SK-N-SH treated with all-trans-retinoic acid at 6 μM for 48 hours (cell line): ENCODE measurements around the gene NEK7.

Experiments
- ATAC-seq: fragments of 200-7000 bp; cut with Tn5 transposase; 3 replicates; pipeline ENCODE4 v1.9.1; 2020; ENCODE audit warnings: mild to moderate bottlenecking, moderate library complexity
- ARNTL ChIP-seq: fragments of 450-650 bp; formaldehyde crosslinking; IDR thresholded peaks from 2 replicates; pipeline ENCODE4 v1.5.0; 2020; ENCODE audit warnings: low read depth, mild to moderate bottlenecking, moderate library complexity, borderline replicate concordance
- BACH2 ChIP-seq: fragments of 250-450 bp; sonication (Bioruptor Pico); IDR thresholded peaks from 2 replicates; pipeline ENCODE4 v1.9.0; 2021; ENCODE audit warnings: mild to moderate bottlenecking, borderline replicate concordance
- CSDC2 ChIP-seq: fragments of 250-450 bp; sonication (Bioruptor Pico); IDR thresholded peaks from 2 replicates; pipeline ENCODE4 v1.5.0; 2020; ENCODE audit warnings: mild to moderate bottlenecking, moderate library complexity
- CSRNP3 ChIP-seq: fragments of 250-450 bp; sonication (Bioruptor Pico); IDR thresholded peaks from 2 replicates; pipeline ENCODE4 v1.5.1; 2021; ENCODE audit warnings: mild to moderate bottlenecking, moderate library complexity
- GLIS3 ChIP-seq: fragments of 250-450 bp; sonication (Bioruptor Pico); IDR thresholded peaks from 2 replicates; pipeline ENCODE4 v1.5.0; 2020; ENCODE audit warnings: mild to moderate bottlenecking, moderate library complexity
- ISL1 ChIP-seq: fragments of 250-450 bp; sonication (Bioruptor Pico); IDR thresholded peaks from 2 replicates; pipeline ENCODE4 v2.1.2; 2022; ENCODE audit warnings: mild to moderate bottlenecking, moderate library complexity
- PATZ1 ChIP-seq: fragments of 250-450 bp; sonication (Bioruptor Pico); IDR thresholded peaks from 2 replicates; pipeline ENCODE4 v1.8.0; 2020; ENCODE audit warnings: mild to moderate bottlenecking, moderate library complexity, borderline replicate concordance
- POU6F1 ChIP-seq: fragments of 250-450 bp; sonication (Bioruptor Pico); IDR thresholded peaks from 2 replicates; pipeline ENCODE4 v1.8.0; 2021; ENCODE audit warnings: low read depth, mild to moderate bottlenecking, moderate library complexity, borderline replicate concordance
- PPARA ChIP-seq: fragments of 250-450 bp; sonication (Bioruptor Pico); IDR thresholded peaks from 2 replicates; pipeline ENCODE4 v1.5.0; 2020; ENCODE audit warnings: mild to moderate bottlenecking, borderline replicate concordance
- RARB ChIP-seq: fragments of 250-450 bp; sonication (Bioruptor Pico); IDR thresholded peaks from 2 replicates; pipeline ENCODE4 v1.8.0; 2021; ENCODE audit warnings: mild to moderate bottlenecking, moderate library complexity
- SNAI2 ChIP-seq: fragments of 250-450 bp; sonication (Bioruptor Pico); IDR thresholded peaks from 2 replicates; pipeline ENCODE4 v1.5.0; 2020; ENCODE audit warnings: mild to moderate bottlenecking, moderate library complexity
- TCF4 ChIP-seq: fragments of 250-450 bp; sonication (Bioruptor Pico); IDR thresholded peaks from 2 replicates; pipeline ENCODE4 v1.8.0; 2021; ENCODE audit warnings: mild to moderate bottlenecking, moderate library complexity, borderline replicate concordance
- TOX ChIP-seq: fragments of 250-450 bp; sonication (Bioruptor Pico); IDR thresholded peaks from 2 replicates; pipeline ENCODE4 v1.8.0; 2021; ENCODE audit warnings: mild to moderate bottlenecking, moderate library complexity, borderline replicate concordance
- TSHZ2 ChIP-seq: fragments of 250-450 bp; sonication (Bioruptor Pico); IDR thresholded peaks from 2 replicates; pipeline ENCODE4 v1.5.0; 2020; ENCODE audit warnings: mild to moderate bottlenecking, moderate library complexity
- ZC3H10 ChIP-seq: fragments of 250-450 bp; sonication (Bioruptor Pico); IDR thresholded peaks from 2 replicates; pipeline ENCODE4 v1.5.1; 2021; ENCODE audit warnings: mild to moderate bottlenecking, moderate library complexity
- ZFP3 ChIP-seq: fragments of 250-450 bp; sonication (Bioruptor Pico); IDR thresholded peaks from 2 replicates; pipeline ENCODE4 v1.5.0; 2020; ENCODE audit warnings: mild to moderate bottlenecking, moderate library complexity
- ZFP30 ChIP-seq: fragments of 450-650 bp; formaldehyde crosslinking; IDR thresholded peaks from 2 replicates; pipeline ENCODE4 v1.5.0; 2022; ENCODE audit warnings: mild to moderate bottlenecking, moderate library complexity
- ZNF565 ChIP-seq: fragments of 450-650 bp; formaldehyde crosslinking; conservative IDR thresholded peaks from 2 replicates; pipeline ENCODE4 v1.5.0; 2020; ENCODE audit warnings: low read depth, mild to moderate bottlenecking, moderate library complexity
- ZNF70 ChIP-seq: fragments of 450-650 bp; formaldehyde crosslinking; IDR thresholded peaks from 2 replicates; pipeline ENCODE4 v1.5.0; 2020; ENCODE audit warnings: mild to moderate bottlenecking, moderate library complexity
- ZNF8 ChIP-seq: fragments of 450-650 bp; formaldehyde crosslinking; IDR thresholded peaks from 2 replicates; pipeline ENCODE4 v1.5.0; 2020; ENCODE audit warnings: mild to moderate bottlenecking, moderate library complexity

NEK7 gene

GRCh38 chr1:198158735-198159589 lies 2.2 kb downstream of the NEK7 start:
- peak; percentile 84 for ATAC-seq

GRCh38 chr1:198160222-198160621 lies 3.4 kb downstream of the NEK7 start:
- TF ChIP-seq ARNTL (CRISPR knock-in tag) (no peak), ZFP3 (no peak), PATZ1 (no peak), ZNF565 (CRISPR knock-in tag) (no peak), BACH2 (CRISPR knock-in tag) (no peak), TCF4 (CRISPR knock-in tag) (no peak), ZNF70 (no peak), CSRNP3 (CRISPR knock-in tag) (no peak), POU6F1 (no peak), RARB (CRISPR knock-in tag) (no peak), PPARA (CRISPR knock-in tag) (no peak), ISL1 (CRISPR knock-in tag) (no peak), ZNF8 (no peak), SNAI2 (CRISPR knock-in tag) (no peak), CSDC2 (no peak)
- TF ChIP-seq, all 23 proteins: peak for 0
- ATAC-seq = no peak

More at GRCh38 chr1:198158735-198159589, 2.2 kb downstream of the NEK7 start:
- TF ChIP-seq ARNTL (CRISPR knock-in tag) (no peak), POU6F1 (no peak)
- TF ChIP-seq, all 23 proteins: peak for 0

GRCh38 chr1:198160946-198161614 lies 4.3 kb downstream of the NEK7 start:
- no peak for TF ChIP-seq TCF4 (CRISPR knock-in tag)
- TF ChIP-seq ZNF565 (CRISPR knock-in tag) = no peak
- no peak for TF ChIP-seq CSDC2
- TF ChIP-seq GLIS3 (CRISPR knock-in tag) = no peak
- TF ChIP-seq TOX = no peak
- TF ChIP-seq ARNTL (CRISPR knock-in tag) = no peak
- TF ChIP-seq POU6F1 = no peak
- no peak for TF ChIP-seq ZC3H10 (CRISPR knock-in tag)
- TF ChIP-seq ZFP30 (CRISPR knock-in tag) = no peak
- TF ChIP-seq BACH2 (CRISPR knock-in tag) = no peak
- no peak for TF ChIP-seq TSHZ2 (CRISPR knock-in tag)
- no peak for TF ChIP-seq ISL1 (CRISPR knock-in tag)
- no peak for TF ChIP-seq PATZ1
- no peak for TF ChIP-seq RARB (CRISPR knock-in tag)
- TF ChIP-seq SNAI2 (CRISPR knock-in tag) = no peak
- no peak for TF ChIP-seq ZFP3
- TF ChIP-seq, all 23 proteins: peak for 0
- no peak for ATAC-seq
